Measurements from ENCODE around the gene GRIK4. TPM values are rescaled to one million over a fixed set of nuclear protein-coding genes. Genes with fewer than 3 reads are reported as not detected.

The GRIK4 gene
- total RNA-seq, 1 donor from 2014 or later: not detected

DNA sequence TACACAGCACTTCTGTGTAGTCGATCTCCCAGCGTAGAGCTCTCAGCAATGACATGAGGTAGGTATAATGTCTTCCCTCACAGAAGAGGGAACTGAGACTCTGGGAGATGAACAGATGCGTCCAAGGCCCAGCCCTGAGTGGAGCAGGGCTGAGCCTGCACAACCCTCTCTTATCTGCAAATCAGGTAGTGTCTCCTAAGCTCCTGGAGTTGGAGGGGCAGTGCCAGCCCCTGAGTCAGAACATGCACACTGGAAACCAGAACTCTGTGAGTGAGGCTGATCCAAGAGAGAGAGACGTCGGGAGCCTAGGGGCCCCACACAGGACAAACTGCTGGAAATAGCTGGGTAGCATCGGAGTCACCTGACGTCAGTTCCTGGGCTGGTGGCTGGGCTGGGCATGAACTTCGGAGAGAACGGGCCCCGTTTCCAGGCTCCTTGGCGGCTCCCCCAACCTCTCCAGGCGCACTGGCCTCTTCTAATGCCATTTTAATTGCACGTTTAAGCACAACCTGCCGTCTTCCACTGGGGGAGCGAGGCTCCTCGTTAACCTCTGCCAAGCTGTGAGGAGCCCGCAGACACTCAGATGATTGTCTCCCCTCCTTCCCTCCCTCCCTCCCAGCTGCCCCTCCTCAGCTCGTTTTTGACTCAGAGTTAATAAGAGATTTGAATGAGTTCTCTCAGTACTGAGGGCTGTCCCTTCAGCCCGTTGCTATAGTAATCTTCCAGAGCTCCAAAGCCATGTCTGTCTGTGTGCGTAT, 321.1 kb downstream of the GRIK4 start:
- Mint-ChIP-seq H3K27ac (no peak overlapping the region), H3K27me3 (peaks cover 27% of the 10 kb centered on the region), H3K9me3 (ENCODE audit: low read depth) (no peaks in the 10 kb centered on the region), H3K36me3 (ENCODE audit: insufficient read depth) (no peaks in the 10 kb centered on the region), H3K4me3 (ENCODE audit: low read depth) (no peak overlapping the region), H3K4me1 (ENCODE audit: low read depth) (peaks cover 5% of the 10 kb centered on the region)
- no peak for DNase-seq (ENCODE audit: low spot score, unreplicated experiment)
- TF ChIP-seq CTCF (IDR thresholded peaks at IDR 0.05; ENCODE audit: unreplicated experiment): no peak

DNA sequence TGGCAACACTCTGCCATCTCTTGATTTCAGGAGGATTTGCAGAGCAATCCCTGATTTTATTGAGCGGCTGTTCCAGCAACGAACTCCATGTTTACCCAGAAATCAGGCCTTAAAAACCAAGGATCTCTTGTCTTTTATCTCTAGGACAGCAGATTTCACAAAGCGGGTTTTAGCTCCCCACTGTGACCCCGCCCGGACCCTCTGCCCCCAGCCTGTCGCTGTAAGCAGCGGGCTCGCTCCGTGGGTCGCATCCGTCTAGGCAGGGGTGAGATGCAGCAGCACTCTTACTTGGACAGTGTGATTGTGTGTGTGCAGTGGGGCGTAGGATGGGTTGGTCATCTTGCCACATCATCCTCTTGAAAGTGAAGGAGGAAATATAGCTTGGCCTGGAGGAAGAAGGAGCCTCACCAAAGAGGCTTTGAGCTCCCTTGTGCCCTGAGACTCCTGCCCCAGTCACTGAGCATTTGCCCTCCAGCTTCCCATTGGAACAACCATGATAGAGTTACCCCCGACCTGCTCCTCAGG, 323.2 kb downstream of the GRIK4 start:
- no peak overlapping the region for H3K27ac Mint-ChIP-seq
- no peaks in the 10 kb centered on the region for H3K36me3 Mint-ChIP-seq (ENCODE audit: insufficient read depth)
- no peak overlapping the region for H3K4me3 Mint-ChIP-seq (ENCODE audit: low read depth)
- no peak for TF ChIP-seq CTCF (IDR thresholded peaks at IDR 0.05; ENCODE audit: unreplicated experiment)
- no peak for DNase-seq (ENCODE audit: low spot score, unreplicated experiment)
- H3K9me3 Mint-ChIP-seq (ENCODE audit: low read depth): no peaks in the 10 kb centered on the region
- H3K4me1 Mint-ChIP-seq (ENCODE audit: low read depth): peaks cover 11% of the 10 kb centered on the region
- H3K27me3 Mint-ChIP-seq: peaks cover 15% of the 10 kb centered on the region

DNA sequence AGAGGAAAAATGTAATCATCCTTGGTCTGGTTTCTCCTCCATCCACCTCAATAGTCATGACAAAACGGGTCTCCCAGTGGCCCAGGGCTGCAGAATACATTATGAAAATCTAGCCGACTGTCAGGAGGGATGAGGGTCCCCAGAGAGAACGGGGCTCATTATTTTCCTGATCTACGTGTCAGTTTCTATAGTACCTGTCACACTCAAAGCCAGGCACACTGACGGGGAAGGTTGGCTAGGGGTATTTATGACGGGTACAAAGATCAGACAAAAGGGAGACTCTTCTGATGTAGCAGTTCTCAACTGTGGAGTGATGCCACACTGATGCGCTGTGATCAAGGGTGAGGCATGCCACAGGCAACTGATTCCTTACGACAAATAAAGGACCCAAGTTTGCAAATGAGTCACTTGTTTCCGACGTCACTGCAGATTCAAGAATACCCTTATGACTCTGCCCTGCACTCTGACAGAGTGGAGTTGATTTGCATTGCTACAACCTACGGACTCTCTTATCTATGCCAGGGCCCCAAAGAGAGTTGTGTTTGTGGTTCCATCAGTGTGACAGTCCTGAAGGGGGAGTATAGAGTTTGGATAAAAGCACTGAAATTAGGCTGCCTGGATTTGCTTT, 324.2 kb downstream of the GRIK4 start:
- H3K27me3 Mint-ChIP-seq: peaks cover 15% of the 10 kb centered on the region
- H3K27ac Mint-ChIP-seq: no peak overlapping the region
- no peak overlapping the region for H3K4me3 Mint-ChIP-seq (ENCODE audit: low read depth)
- H3K9me3 Mint-ChIP-seq (ENCODE audit: low read depth): no peaks in the 10 kb centered on the region
- H3K4me1 Mint-ChIP-seq (ENCODE audit: low read depth): peaks cover 16% of the 10 kb centered on the region
- no peaks in the 10 kb centered on the region for H3K36me3 Mint-ChIP-seq (ENCODE audit: insufficient read depth)
- no peak for DNase-seq (ENCODE audit: low spot score, unreplicated experiment)
- TF ChIP-seq CTCF (IDR thresholded peaks at IDR 0.05; ENCODE audit: unreplicated experiment): no peak

DNA sequence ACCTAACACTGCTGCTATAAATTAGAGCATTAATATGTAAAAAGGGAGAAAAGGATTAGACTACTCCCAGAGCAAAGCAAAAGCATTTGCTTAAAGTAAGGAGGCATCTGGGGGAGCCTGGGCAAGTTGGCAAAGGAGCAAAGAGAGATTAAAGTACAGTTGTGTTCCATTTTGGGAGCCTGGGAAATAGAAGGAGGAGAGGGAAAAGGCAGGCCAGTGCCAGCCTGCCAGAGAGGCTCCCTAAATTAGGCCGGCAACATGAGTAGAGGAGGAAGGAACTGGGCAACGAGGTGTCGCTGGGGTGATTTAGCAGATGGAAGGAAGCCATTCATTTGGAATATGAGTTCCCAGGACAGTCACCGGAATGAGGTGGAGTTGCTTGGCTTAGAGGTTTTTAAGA, 326.1 kb downstream of the GRIK4 start:
- Mint-ChIP-seq H3K27ac (no peak overlapping the region), H3K9me3 (ENCODE audit: low read depth) (peaks cover 2% of the 10 kb centered on the region), H3K4me3 (ENCODE audit: low read depth) (no peak overlapping the region), H3K27me3 (peaks cover 12% of the 10 kb centered on the region), H3K36me3 (ENCODE audit: insufficient read depth) (no peaks in the 10 kb centered on the region), H3K4me1 (ENCODE audit: low read depth) (peaks cover 14% of the 10 kb centered on the region)
- no peak for DNase-seq (ENCODE audit: low spot score, unreplicated experiment)
- TF ChIP-seq CTCF (IDR thresholded peaks at IDR 0.05; ENCODE audit: unreplicated experiment): no peak

DNA sequence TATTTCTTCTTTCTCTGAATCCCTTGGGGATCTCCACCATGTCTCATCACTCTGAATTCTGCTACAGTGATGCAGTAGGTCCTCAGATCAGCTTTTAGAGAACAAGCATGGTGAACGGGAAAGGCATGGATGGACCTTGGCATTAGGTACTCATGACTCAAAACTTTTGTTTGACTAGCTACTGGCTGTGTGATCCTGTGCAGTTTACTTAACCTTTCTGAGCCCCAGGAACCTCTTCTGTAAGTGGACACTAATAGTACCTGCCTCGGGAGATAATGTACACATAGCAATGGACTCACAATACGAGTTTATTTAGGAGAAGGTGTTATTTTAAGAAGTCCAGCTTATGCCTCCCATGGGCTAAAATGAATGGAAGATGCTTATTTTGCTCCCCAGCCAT, 327.7 kb downstream of the GRIK4 start:
- peaks cover 12% of the 10 kb centered on the region for H3K27me3 Mint-ChIP-seq
- H3K9me3 Mint-ChIP-seq (ENCODE audit: low read depth): peaks cover 2% of the 10 kb centered on the region
- TF ChIP-seq CTCF (IDR thresholded peaks at IDR 0.05; ENCODE audit: unreplicated experiment): no peak
- no peaks in the 10 kb centered on the region for H3K36me3 Mint-ChIP-seq (ENCODE audit: insufficient read depth)
- H3K4me1 Mint-ChIP-seq (ENCODE audit: low read depth): peaks cover 11% of the 10 kb centered on the region
- no peak overlapping the region for H3K4me3 Mint-ChIP-seq (ENCODE audit: low read depth)
- no peak for DNase-seq (ENCODE audit: low spot score, unreplicated experiment)
- H3K27ac Mint-ChIP-seq: no peak overlapping the region
